ENCODE results near the gene FZD4. TPM values are rescaled to one million over a fixed set of nuclear protein-coding genes. Genes with fewer than 3 reads are reported as not detected.
A peak's percentile ranks its signal among the peaks of the same experiment; 100 is the strongest.

The FZD4 gene
- total RNA-seq, 1 donor: 12.7 TPM

DNA sequence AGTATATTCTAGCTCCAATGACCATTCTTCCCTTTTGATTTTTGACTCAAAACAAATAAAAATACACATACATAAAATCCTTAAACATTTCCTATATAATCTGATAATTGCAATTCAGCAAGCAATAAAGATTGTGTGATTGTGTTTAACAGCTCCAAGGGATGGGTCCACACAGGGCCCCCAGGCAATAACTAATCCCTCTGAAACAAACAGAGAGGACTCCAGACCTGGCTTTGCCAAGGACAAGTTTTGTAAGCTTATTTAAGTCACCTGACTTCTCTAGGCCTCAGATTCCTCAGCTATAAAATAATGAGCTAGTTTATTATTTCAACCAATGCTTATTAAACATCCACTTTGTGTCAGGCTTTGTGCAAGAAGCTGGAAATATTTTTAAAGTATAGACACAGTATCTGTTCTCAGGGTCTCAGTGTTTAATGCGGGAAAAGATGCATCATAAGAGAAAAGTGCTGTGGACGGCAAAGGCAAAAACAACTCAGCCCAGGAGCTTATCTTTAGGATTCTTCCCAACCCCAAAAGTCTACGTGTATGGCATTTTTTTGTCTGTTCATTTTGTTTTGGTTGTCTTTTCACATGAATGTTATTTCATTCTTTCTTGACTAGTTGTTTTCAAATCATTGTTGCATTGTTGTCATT lies 20.1 kb downstream of the FZD4 start:
- H3K4me3 ChIP-seq (ENCODE audit: insufficient read depth, low read length): no peak overlapping the region
- H3K4me2 ChIP-seq (ENCODE audit: insufficient read depth, low read length): no peak overlapping the region
- H2AFZ ChIP-seq (ENCODE audit: low read length): no peak overlapping the region
- H3K79me2 ChIP-seq (ENCODE audit: insufficient read depth, low read length): no peaks in the 10 kb centered on the region
- no peaks in the 10 kb centered on the region for H3K27me3 ChIP-seq (ENCODE audit: insufficient read depth, low read length)
- H3K9me3 ChIP-seq (ENCODE audit: low read depth, low read length): no peaks in the 10 kb centered on the region
- TF ChIP-seq, protein P1, sequence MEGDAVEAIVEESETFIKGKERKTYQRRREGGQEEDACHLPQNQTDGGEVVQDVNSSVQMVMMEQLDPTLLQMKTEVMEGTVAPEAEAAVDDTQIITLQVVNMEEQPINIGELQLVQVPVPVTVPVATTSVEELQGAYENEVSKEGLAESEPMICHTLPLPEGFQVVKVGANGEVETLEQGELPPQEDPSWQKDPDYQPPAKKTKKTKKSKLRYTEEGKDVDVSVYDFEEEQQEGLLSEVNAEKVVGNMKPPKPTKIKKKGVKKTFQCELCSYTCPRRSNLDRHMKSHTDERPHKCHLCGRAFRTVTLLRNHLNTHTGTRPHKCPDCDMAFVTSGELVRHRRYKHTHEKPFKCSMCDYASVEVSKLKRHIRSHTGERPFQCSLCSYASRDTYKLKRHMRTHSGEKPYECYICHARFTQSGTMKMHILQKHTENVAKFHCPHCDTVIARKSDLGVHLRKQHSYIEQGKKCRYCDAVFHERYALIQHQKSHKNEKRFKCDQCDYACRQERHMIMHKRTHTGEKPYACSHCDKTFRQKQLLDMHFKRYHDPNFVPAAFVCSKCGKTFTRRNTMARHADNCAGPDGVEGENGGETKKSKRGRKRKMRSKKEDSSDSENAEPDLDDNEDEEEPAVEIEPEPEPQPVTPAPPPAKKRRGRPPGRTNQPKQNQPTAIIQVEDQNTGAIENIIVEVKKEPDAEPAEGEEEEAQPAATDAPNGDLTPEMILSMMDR (IDR thresholded peaks at IDR 0.05; ENCODE audit: extremely low read depth, low read depth, low read length): no peak
- H3K27ac ChIP-seq (ENCODE audit: low read depth, low read length): no peak overlapping the region
- peaks cover 34% of the 10 kb centered on the region for H3K4me1 ChIP-seq (ENCODE audit: insufficient read depth, low read length)
- H4K20me1 ChIP-seq (ENCODE audit: insufficient read depth, low read length): no peaks in the 10 kb centered on the region
- no peak for DNase-seq (ENCODE audit: insufficient read length, low spot score, missing footprints)
- no peaks in the 10 kb centered on the region for H3K36me3 ChIP-seq (ENCODE audit: insufficient read depth, low read length)

GRCh38 chr11:86934582-86934900 lies 20.7 kb downstream of the FZD4 start:
- H3K4me2 ChIP-seq (ENCODE audit: insufficient read depth, low read length): no peak overlapping the region
- H3K27ac ChIP-seq (ENCODE audit: low read depth, low read length): no peak overlapping the region
- H3K79me2 ChIP-seq (ENCODE audit: insufficient read depth, low read length): no peaks in the 10 kb centered on the region
- no peak overlapping the region for H3K4me3 ChIP-seq (ENCODE audit: insufficient read depth, low read length)
- H3K36me3 ChIP-seq (ENCODE audit: insufficient read depth, low read length): no peaks in the 10 kb centered on the region
- peaks cover 29% of the 10 kb centered on the region for H3K4me1 ChIP-seq (ENCODE audit: insufficient read depth, low read length)
- H3K9me3 ChIP-seq (ENCODE audit: low read depth, low read length): no peaks in the 10 kb centered on the region
- H2AFZ ChIP-seq (ENCODE audit: low read length): no peak overlapping the region
- TF ChIP-seq, protein P1 (IDR thresholded peaks at IDR 0.05; ENCODE audit: extremely low read depth, low read depth, low read length): no peak
- H4K20me1 ChIP-seq (ENCODE audit: insufficient read depth, low read length): no peaks in the 10 kb centered on the region
- H3K27me3 ChIP-seq (ENCODE audit: insufficient read depth, low read length): no peaks in the 10 kb centered on the region
- no peak for DNase-seq (ENCODE audit: insufficient read length, low spot score, missing footprints)

- Histone ChIP-seq H3K4me2 (ENCODE audit: insufficient read depth, low read length) (no peak overlapping the region), H3K4me3 (ENCODE audit: insufficient read depth, low read length) (no peak overlapping the region), H3K27me3 (ENCODE audit: insufficient read depth, low read length) (no peaks in the 10 kb centered on the region), H4K20me1 (ENCODE audit: insufficient read depth, low read length) (no peaks in the 10 kb centered on the region), H3K4me1 (ENCODE audit: insufficient read depth, low read length) (peaks cover 26% of the 10 kb centered on the region), H3K79me2 (ENCODE audit: insufficient read depth, low read length) (no peaks in the 10 kb centered on the region), H2AFZ (ENCODE audit: low read length) (no peak overlapping the region), H3K9me3 (ENCODE audit: low read depth, low read length) (no peaks in the 10 kb centered on the region), H3K36me3 (ENCODE audit: insufficient read depth, low read length) (no peaks in the 10 kb centered on the region), H3K27ac (ENCODE audit: low read depth, low read length) (no peak overlapping the region)
- TF ChIP-seq, protein P1 (IDR thresholded peaks at IDR 0.05; ENCODE audit: extremely low read depth, low read depth, low read length): no peak
- peak; percentile 34 for DNase-seq (ENCODE audit: insufficient read length, low spot score, missing footprints)
These were observed 21.2 kb downstream of the FZD4 start for GRCh38 chr11:86933891-86934581.

All from osteoblast (primary cell).